ENCODE results near the gene AOAH. TPM values are rescaled to one million over a fixed set of nuclear protein-coding genes. Genes with fewer than 3 reads are reported as not detected.

The AOAH gene
- total and polyA plus RNA-seq, 9 of the 15 experiments (the other 6 are each of a cell fraction or from before 2014, with no cell fraction given), result not detected

- WGBS (ENCODE audit: insufficient coverage, low coverage, missing lambda C conversion rate), result 0% methylated on average over 2 of the region's 2 CpGs
- Histone ChIP-seq H3K79me2 (ENCODE audit: control insufficient read depth, insufficient read depth, low read length) (no peaks in the 10 kb centered on the region), H3K27me3 (ENCODE audit: control insufficient read depth in 2 of 2, insufficient read depth in 2 of 2, low read length in 2 of 2) (peaks cover 0 to 3% of the 10 kb centered on the region in 2 experiments; a peak in 1 of 5 replicates), H3K4me1 (replicated peaks in 1 of 2; ENCODE audit: control insufficient read depth in 2 of 2, insufficient read depth in 2 of 2, low read length in 2 of 2) (no peaks in the 10 kb centered on the region), H3K9me1 (ENCODE audit: control insufficient read depth, insufficient read depth, low read length) (no peaks in the 10 kb centered on the region), H3K4me3 (no peak overlapping the region), H3K4me2 (ENCODE audit: insufficient read depth, low read length) (no peak overlapping the region), H3K36me3 (ENCODE audit: control insufficient read depth, insufficient read depth, low read length) (no peaks in the 10 kb centered on the region), H3K27ac (ENCODE audit: extremely low read depth, low read depth, low read length) (no peak overlapping the region), H2AFZ (ENCODE audit: low read depth, low read length) (no peak overlapping the region), H3K9ac (ENCODE audit: insufficient read depth in 1 of 2, low read depth in 2 of 2, low read length in 2 of 2) (no peak overlapping the region), H3K9me3 (replicated peaks; ENCODE audit: control insufficient read depth, insufficient read depth, low read depth, low read length) (no peaks in the 10 kb centered on the region), H4K20me1 (replicated peaks; ENCODE audit: control insufficient read depth, insufficient read depth, low read length) (no peaks in the 10 kb centered on the region)
- ChIA-PET POLR2A (interaction anchor here (0.8 to 1.2 kb wide), 3 partner anchors 9 to 111 kb away, joined by 3 to 8 read pairs (median 3); no protein-coding TSS in a partner anchor), CTCF (ENCODE audit: low intra/inter-chr PET ratio) (no interaction called here)
- no peak for FAIRE-seq
- in situ Hi-C loops (cut with MboI), result no loop called here
- no TSS peak for BruUV-seq (replicated peaks)
- no peak for ATAC-seq
- DNase-seq (ENCODE audit: extremely low read depth in 1 of 4, low spot score in 3 of 4), result no peak
- TF ChIP-seq TEAD2 (tag; IDR thresholded peaks at IDR 0.05) (no peak), EHMT2 (IDR thresholded peaks at IDR 0.05) (no peak), ZNF398 (CRISPR knock-in tag; IDR thresholded peaks at IDR 0.05) (no peak), YBX1 (IDR thresholded peaks at IDR 0.05) (no peak), MTA2 (IDR thresholded peaks at IDR 0.05; ENCODE audit: low read depth) (no peak), CXXC5 (CRISPR knock-in tag; IDR thresholded peaks at IDR 0.05) (no peak), HCFC1 (IDR thresholded peaks at IDR 0.05; ENCODE audit: low read depth, low read length) (no peak), ZMIZ1 (IDR thresholded peaks at IDR 0.05; ENCODE audit: low read depth in 2 of 2, low read length in 2 of 2) (no peak), ZNF584 (CRISPR knock-in tag; IDR thresholded peaks at IDR 0.05; ENCODE audit: low read depth) (no peak), KHSRP (IDR thresholded peaks at IDR 0.05) (no peak)
- intact Hi-C loops (cut with micrococcal nuclease), result no loop called here
These were observed 42.2 kb downstream of the AOAH start for GRCh38 chr7:36682102-36682501.
